Osteocyte (in vitro differentiated cells): Measurements from ENCODE around the gene SRGAP1. TPM values are rescaled to one million over a fixed set of nuclear protein-coding genes. Genes with fewer than 3 reads are reported as not detected.
A peak's percentile ranks its signal among the peaks of the same experiment; 100 is the strongest.

Experiments used
- DNase-seq: peaks from one replicate; pipeline ENCODE4 v3.0.0; 2021; ENCODE audit warnings: mixed read lengths; ENCODE audit not compliant: unreplicated experiment; ENCODE audit errors: extremely low spot score
- H3K27ac Mint-ChIP-seq: one replicate; pipeline ENCODE4 v1.8.0; 2021; ENCODE audit warnings: mild to moderate bottlenecking, mixed read lengths; ENCODE audit not compliant: unreplicated experiment
- H3K27me3 Mint-ChIP-seq: one replicate; pipeline ENCODE4 v1.8.0; 2021; ENCODE audit warnings: mixed read lengths; ENCODE audit not compliant: unreplicated experiment
- H3K36me3 Mint-ChIP-seq: one replicate; pipeline ENCODE4 v1.8.0; 2021; ENCODE audit warnings: mixed read lengths; ENCODE audit not compliant: unreplicated experiment
- H3K4me1 Mint-ChIP-seq: one replicate; pipeline ENCODE4 v1.8.0; 2021; ENCODE audit warnings: mixed read lengths; ENCODE audit not compliant: unreplicated experiment
- H3K4me3 Mint-ChIP-seq: one replicate; pipeline ENCODE4 v1.8.0; 2021; ENCODE audit warnings: mild to moderate bottlenecking, moderate library complexity, mixed read lengths; ENCODE audit not compliant: unreplicated experiment
- H3K9me3 Mint-ChIP-seq: one replicate; pipeline ENCODE4 v1.8.0; 2021; ENCODE audit warnings: mixed read lengths; ENCODE audit not compliant: unreplicated experiment
- total RNA-seq: library from RNA; stranded (reverse); gene quantifications from 2 replicates; pipeline ENCODE4 v1.2.1, GENCODE V29; 2021
- TF ChIP-seq, protein P1 (sequence below): fragments of 200-600 bp; sonication (generic); IDR thresholded peaks from 2 replicates; pipeline ENCODE4 v1.5.0; 2021; ENCODE audit warnings: antibody characterized with exemption, mild to moderate bottlenecking, moderate library complexity

SRGAP1 gene
- total RNA-seq, 1 donor from 2014 or later: 11.0 TPM

DNA sequence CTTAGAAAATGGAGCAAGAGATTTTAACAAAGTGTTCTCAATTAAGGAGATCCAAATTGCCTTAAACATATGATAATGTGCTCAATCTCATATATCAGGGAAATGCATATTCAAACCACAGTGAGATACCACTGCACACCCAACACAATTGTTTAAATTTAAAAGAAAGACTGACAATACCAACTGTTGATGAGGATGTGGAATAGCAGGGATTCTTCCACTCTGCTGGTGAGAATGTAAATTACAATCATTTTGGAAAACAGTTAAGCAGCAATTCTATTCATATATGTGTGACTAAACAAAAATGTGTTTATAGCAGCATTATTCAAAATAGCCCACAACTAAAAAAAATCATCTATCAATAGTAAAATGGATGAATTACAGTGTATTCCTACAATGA lies 233.4 kb downstream of the SRGAP1 start:
- H3K4me3 Mint-ChIP-seq: no peak overlapping the region
- H3K9me3 Mint-ChIP-seq: no peaks in the 10 kb centered on the region
- TF ChIP-seq, protein P1, sequence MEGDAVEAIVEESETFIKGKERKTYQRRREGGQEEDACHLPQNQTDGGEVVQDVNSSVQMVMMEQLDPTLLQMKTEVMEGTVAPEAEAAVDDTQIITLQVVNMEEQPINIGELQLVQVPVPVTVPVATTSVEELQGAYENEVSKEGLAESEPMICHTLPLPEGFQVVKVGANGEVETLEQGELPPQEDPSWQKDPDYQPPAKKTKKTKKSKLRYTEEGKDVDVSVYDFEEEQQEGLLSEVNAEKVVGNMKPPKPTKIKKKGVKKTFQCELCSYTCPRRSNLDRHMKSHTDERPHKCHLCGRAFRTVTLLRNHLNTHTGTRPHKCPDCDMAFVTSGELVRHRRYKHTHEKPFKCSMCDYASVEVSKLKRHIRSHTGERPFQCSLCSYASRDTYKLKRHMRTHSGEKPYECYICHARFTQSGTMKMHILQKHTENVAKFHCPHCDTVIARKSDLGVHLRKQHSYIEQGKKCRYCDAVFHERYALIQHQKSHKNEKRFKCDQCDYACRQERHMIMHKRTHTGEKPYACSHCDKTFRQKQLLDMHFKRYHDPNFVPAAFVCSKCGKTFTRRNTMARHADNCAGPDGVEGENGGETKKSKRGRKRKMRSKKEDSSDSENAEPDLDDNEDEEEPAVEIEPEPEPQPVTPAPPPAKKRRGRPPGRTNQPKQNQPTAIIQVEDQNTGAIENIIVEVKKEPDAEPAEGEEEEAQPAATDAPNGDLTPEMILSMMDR: peak; percentile 47
- H3K27me3 Mint-ChIP-seq: no peaks in the 10 kb centered on the region
- no peak for DNase-seq
- no peak overlapping the region for H3K27ac Mint-ChIP-seq
- H3K36me3 Mint-ChIP-seq: peaks cover 26% of the 10 kb centered on the region
- H3K4me1 Mint-ChIP-seq: peaks cover 2% of the 10 kb centered on the region

DNA sequence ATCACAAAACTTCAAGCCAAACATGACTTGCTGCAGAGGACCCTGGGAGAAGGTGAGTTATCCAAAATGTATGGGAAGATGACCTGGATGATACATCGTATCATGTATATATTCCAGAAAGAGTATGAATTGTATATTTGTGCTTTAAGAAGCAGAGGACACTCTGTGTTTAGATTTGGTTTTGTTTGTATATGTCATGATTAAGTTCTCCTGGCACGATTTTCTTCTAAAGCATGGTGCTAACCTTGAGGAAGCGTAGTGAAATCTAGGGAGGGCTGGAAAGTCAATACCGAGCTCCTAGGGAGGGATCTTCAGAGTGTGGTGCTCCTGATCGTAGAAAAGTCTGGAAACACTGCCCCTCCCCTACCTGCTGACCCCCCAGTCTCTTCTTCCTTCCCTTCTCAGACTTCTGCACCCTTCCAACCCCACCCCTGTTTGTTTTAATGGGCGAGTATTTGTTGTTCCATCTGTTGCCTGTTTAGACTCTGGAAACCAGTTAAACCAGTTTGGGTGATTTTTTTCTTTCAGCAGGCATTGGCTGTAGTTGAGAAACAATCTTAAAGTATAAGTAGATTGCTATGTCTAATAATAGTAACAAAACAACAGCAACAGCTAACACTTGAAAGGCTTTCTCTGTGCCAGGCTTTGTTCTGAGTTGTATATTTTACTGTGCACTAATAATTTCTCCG lies 236.0 kb downstream of the SRGAP1 start:
- no peaks in the 10 kb centered on the region for H3K9me3 Mint-ChIP-seq
- TF ChIP-seq, protein P1: no peak
- H3K4me3 Mint-ChIP-seq: no peak overlapping the region
- peaks cover 9% of the 10 kb centered on the region for H3K4me1 Mint-ChIP-seq
- no peak overlapping the region for H3K27ac Mint-ChIP-seq
- H3K27me3 Mint-ChIP-seq: no peaks in the 10 kb centered on the region
- H3K36me3 Mint-ChIP-seq: peaks cover 15% of the 10 kb centered on the region
- DNase-seq: no peak

DNA sequence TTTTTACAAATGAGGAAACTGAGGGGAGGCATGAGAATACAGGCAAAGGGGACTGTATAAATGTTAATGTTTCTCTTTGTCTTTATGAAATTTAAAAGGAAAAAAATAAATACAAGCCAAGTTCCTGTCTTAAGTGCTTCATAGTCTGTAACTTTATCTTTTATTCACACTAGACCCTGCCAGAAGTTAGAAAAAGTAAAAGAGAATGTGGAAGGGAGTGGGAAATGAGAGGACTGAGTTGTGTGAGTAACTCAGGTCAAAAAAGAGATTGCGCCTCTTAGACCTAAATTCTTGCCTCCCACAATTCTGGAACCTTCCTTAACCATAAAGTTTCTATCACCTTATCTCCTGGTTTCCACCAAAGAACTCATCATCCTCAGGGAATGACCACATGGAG lies 236.5 kb downstream of the SRGAP1 start:
- no peak overlapping the region for H3K4me3 Mint-ChIP-seq
- no peaks in the 10 kb centered on the region for H3K9me3 Mint-ChIP-seq
- no peak overlapping the region for H3K27ac Mint-ChIP-seq
- peaks cover 9% of the 10 kb centered on the region for H3K4me1 Mint-ChIP-seq
- TF ChIP-seq, protein P1: no peak
- H3K27me3 Mint-ChIP-seq: no peaks in the 10 kb centered on the region
- peaks cover 10% of the 10 kb centered on the region for H3K36me3 Mint-ChIP-seq
- no peak for DNase-seq

DNA sequence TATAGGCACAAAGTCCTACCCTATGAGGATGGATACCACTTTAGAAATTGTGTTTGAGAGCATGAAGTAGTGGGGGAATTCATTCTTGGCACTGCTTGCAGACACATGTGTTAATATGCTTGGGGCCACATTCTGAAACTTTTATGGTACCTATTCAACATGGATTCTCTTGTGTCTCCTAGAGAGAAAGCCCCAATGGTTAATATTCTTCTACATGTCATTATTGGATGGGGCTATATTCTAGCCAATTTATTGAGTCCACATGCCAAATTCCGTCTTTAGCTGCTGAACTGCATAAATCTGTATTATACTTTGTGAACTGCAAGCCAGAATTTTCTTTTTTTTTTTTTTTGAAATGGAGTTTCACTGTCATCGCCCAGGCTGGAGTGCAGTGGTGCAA lies 237.6 kb downstream of the SRGAP1 start:
- Mint-ChIP-seq H3K9me3 (no peaks in the 10 kb centered on the region), H3K4me3 (no peak overlapping the region), H3K27me3 (no peaks in the 10 kb centered on the region), H3K27ac (no peak overlapping the region), H3K36me3 (peaks cover 11% of the 10 kb centered on the region), H3K4me1 (peaks cover 8% of the 10 kb centered on the region)
- DNase-seq: no peak
- TF ChIP-seq, protein P1: no peak

DNA sequence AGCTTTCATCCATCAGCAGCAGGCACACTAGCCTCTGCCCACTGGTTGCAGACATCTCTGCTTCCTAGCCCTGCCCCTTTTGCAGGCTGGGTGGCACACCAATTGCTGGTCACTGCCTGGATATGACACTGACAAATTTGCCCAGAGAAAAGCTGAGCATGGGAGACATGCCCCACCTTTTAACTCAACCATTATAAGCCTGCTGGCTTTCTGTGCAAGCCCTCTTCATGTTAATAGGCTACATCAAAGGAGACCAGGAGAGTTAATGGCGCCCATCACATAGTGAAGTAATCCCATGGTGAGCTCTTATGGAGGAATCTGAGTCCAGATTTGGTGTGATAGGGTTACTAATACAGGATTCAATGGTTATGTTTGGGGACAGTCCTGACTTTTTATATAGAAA lies 238.4 kb downstream of the SRGAP1 start:
- H3K27me3 Mint-ChIP-seq: no peaks in the 10 kb centered on the region
- H3K4me3 Mint-ChIP-seq: no peak overlapping the region
- peaks cover 11% of the 10 kb centered on the region for H3K36me3 Mint-ChIP-seq
- H3K27ac Mint-ChIP-seq: no peak overlapping the region
- H3K4me1 Mint-ChIP-seq: peaks cover 9% of the 10 kb centered on the region
- no peaks in the 10 kb centered on the region for H3K9me3 Mint-ChIP-seq
- TF ChIP-seq, protein P1: no peak
- DNase-seq: no peak
